ENCODE measurements around the gene PGA5. TPM values are rescaled to one million over a fixed set of nuclear protein-coding genes. Genes with fewer than 3 reads are reported as not detected.

PGA5 gene
- total and polyA plus RNA-seq, 9 of the 15 experiments (the other 6 are each of a cell fraction or from before 2014, with no cell fraction given) = not detected

DNA sequence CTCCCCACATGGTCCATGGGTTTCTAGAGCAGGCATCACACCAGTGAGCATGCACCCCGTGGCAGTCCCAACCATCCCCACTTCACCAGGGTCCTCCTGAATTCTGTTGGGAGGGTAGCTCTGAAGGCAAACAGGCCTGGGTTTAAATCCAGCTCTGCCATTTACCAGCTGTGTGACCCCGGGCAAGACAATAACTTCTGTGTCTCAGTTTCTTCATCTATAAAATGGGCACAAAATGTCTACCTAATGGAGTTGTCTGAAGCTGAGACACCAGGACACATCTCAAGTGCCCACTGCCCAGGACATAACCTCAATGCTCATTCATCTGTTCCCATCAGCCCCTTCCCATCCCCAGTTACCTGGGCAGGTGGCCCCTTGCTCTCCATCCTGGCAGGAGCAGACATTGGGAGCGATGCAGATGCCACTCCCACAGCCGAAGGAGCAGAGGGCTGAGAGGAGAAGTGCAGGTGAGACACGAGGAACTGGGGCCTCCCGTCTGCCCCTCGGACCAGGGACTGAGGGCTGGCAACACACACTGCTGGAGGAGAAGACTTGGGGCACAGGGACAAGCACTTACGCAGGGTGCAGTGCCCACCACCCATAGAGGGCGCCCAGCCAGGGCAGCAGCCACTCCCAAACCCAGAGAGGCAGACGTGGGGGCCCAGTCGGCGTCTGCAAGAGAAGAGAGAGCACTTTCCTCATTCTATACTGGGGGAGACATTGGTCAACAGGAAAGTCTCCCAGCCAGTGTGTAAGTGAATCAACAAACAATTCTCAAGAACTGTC lies 50.1 kb downstream of the PGA5 start (continued):
- peak in 1 of 2 experiments; percentile 25; a peak in 1 of 4 replicates for TF ChIP-seq RCOR1 (IDR thresholded peaks at IDR 0.05; ENCODE audit: borderline replicate concordance in 1 of 2, low read depth in 2 of 2, low read length in 2 of 2)
- TF ChIP-seq MTF1 (CRISPR knock-in tag; IDR thresholded peaks at IDR 0.05; ENCODE audit: borderline replicate concordance) = no peak
- TF ChIP-seq, protein P1, sequence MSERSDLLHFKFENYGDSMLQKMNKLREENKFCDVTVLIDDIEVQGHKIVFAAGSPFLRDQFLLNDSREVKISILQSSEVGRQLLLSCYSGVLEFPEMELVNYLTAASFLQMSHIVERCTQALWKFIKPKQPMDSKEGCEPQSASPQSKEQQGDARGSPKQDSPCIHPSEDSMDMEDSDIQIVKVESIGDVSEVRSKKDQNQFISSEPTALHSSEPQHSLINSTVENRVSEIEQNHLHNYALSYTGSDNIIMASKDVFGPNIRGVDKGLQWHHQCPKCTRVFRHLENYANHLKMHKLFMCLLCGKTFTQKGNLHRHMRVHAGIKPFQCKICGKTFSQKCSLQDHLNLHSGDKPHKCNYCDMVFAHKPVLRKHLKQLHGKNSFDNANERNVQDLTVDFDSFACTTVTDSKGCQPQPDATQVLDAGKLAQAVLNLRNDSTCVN (CRISPR knock-in tag; IDR thresholded peaks at IDR 0.05) = no peak
- TF ChIP-seq DIDO1 (tag; IDR thresholded peaks at IDR 0.05; ENCODE audit: low read depth) = no peak
- TF ChIP-seq, protein P2, sequence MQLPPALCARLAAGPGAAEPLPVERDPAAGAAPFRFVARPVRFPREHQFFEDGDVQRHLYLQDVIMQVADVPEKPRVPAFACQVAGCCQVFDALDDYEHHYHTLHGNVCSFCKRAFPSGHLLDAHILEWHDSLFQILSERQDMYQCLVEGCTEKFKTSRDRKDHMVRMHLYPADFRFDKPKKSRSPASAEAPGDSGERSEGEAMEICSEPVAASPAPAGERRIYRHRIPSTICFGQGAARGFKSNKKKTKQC (CRISPR knock-in tag; IDR thresholded peaks at IDR 0.05) = no peak
- no peak for TF ChIP-seq RBM34 (IDR thresholded peaks at IDR 0.05; ENCODE audit: borderline replicate concordance, insufficient read depth, low read length)
- TF ChIP-seq, protein P3, sequence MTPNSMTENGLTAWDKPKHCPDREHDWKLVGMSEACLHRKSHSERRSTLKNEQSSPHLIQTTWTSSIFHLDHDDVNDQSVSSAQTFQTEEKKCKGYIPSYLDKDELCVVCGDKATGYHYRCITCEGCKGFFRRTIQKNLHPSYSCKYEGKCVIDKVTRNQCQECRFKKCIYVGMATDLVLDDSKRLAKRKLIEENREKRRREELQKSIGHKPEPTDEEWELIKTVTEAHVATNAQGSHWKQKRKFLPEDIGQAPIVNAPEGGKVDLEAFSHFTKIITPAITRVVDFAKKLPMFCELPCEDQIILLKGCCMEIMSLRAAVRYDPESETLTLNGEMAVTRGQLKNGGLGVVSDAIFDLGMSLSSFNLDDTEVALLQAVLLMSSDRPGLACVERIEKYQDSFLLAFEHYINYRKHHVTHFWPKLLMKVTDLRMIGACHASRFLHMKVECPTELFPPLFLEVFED (CRISPR knock-in tag; conservative IDR thresholded peaks at IDR 0.05) = no peak
- no peak for TF ChIP-seq ZNF311 (CRISPR knock-in tag; IDR thresholded peaks at IDR 0.05)
- TF ChIP-seq, protein P4, sequence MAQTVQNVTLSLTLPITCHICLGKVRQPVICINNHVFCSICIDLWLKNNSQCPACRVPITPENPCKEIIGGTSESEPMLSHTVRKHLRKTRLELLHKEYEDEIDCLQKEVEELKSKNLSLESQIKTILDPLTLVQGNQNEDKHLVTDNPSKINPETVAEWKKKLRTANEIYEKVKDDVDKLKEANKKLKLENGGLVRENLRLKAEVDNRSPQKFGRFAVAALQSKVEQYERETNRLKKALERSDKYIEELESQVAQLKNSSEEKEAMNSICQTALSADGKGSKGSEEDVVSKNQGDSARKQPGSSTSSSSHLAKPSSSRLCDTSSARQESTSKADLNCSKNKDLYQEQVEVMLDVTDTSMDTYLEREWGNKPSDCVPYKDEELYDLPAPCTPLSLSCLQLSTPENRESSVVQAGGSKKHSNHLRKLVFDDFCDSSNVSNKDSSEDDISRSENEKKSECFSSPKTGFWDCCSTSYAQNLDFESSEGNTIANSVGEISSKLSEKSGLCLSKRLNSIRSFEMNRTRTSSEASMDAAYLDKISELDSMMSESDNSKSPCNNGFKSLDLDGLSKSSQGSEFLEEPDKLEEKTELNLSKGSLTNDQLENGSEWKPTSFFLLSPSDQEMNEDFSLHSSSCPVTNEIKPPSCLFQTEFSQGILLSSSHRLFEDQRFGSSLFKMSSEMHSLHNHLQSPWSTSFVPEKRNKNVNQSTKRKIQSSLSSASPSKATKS (CRISPR knock-in tag; IDR thresholded peaks at IDR 0.05) = no peak
- no peak for TF ChIP-seq ZNF764 (CRISPR knock-in tag; IDR thresholded peaks at IDR 0.05; ENCODE audit: low read depth)
- no peak for TF ChIP-seq NCOR1 (IDR thresholded peaks at IDR 0.05)
- TF ChIP-seq KDM1A (IDR thresholded peaks at IDR 0.05) = peak; percentile 79 to 85
- no peak for TF ChIP-seq ATF1 (CRISPR knock-in tag; IDR thresholded peaks at IDR 0.05)
- TF ChIP-seq ATF1 (tag; IDR thresholded peaks at IDR 0.05) = no peak
- TF ChIP-seq ADNP (tag; IDR thresholded peaks at IDR 0.05) = peak; percentile 75; the same call in 1 of the 2 replicates
- no peak for TF ChIP-seq SLC30A9 (CRISPR knock-in tag; IDR thresholded peaks at IDR 0.05)
- peak; percentile 95 for TF ChIP-seq BCOR (IDR thresholded peaks at IDR 0.05)
- no peak for TF ChIP-seq KAT2B (IDR thresholded peaks at IDR 0.05; ENCODE audit: low read depth, low read length)
- no peak for TF ChIP-seq TAF9B (IDR thresholded peaks at IDR 0.05; ENCODE audit: partially characterized antibody)
- no peak for TF ChIP-seq NR4A1 (CRISPR knock-in tag; IDR thresholded peaks at IDR 0.05)
- no peak for TF ChIP-seq NR4A1 (tag; IDR thresholded peaks at IDR 0.05)
- TF ChIP-seq NUFIP1 (IDR thresholded peaks at IDR 0.05; ENCODE audit: partially characterized antibody) = no peak
- no peak for TF ChIP-seq TCF7L2 (IDR thresholded peaks at IDR 0.05; ENCODE audit: low read depth, low read length)

Data from K562 (cell line).